GM23338 (cell line): ENCODE data around the gene WNT2B. TPM values are rescaled to one million over a fixed set of nuclear protein-coding genes. Genes with fewer than 3 reads are reported as not detected.

ENCODE experiments used
- ATAC-seq: fragments of 200-7000 bp; cut with Tn5 transposase; 3 replicates; pipeline ENCODE4 v1.9.1; 2020
- DNase-seq: peaks from one replicate; pipeline ENCODE4 v3.0.0-alpha.2; 2015; ENCODE audit warnings: low spot score
- H2AFZ ChIP-seq: fragments of 200-600 bp; sonication (generic); 2 replicates; pipeline ENCODE4 v1.8.0; 2016; ENCODE audit warnings: antibody characterized with exemption, mild to moderate bottlenecking, moderate library complexity
- H3F3A ChIP-seq: fragments of 200-600 bp; sonication (generic); replicated peaks from 2 replicates; pipeline ENCODE4 v1.8.0; 2017; ENCODE audit warnings: antibody characterized with exemption, mixed run types, low read depth
- H3K27ac ChIP-seq: fragments of 200-600 bp; sonication (generic); 2 replicates; pipeline ENCODE4 v1.6.1; 2016; ENCODE audit warnings: low read depth
- H3K27me3 ChIP-seq: fragments of 200-600 bp; sonication (generic); 2 replicates; pipeline ENCODE4 v1.8.0; 2016; ENCODE audit warnings: mild to moderate bottlenecking, mixed run types, moderate library complexity; ENCODE audit not compliant: insufficient read depth
- H3K36me3 ChIP-seq: fragments of 200-600 bp; sonication (generic); 2 replicates; pipeline ENCODE4 v1.8.0; 2016; ENCODE audit warnings: mild to moderate bottlenecking; ENCODE audit not compliant: insufficient read depth
- H3K4me1 ChIP-seq: fragments of 200-600 bp; sonication (generic); 2 replicates; pipeline ENCODE4 v1.8.0; 2016; ENCODE audit warnings: mild to moderate bottlenecking, moderate library complexity; ENCODE audit not compliant: insufficient read depth
- H3K4me2 ChIP-seq: fragments of 200-600 bp; sonication (generic); 2 replicates; pipeline ENCODE4 v1.7.1; 2017; ENCODE audit warnings: mixed run types
- H3K4me3 ChIP-seq: fragments of 200-600 bp; sonication (generic); 2 replicates; pipeline ENCODE4 v1.6.1; 2016; ENCODE audit warnings: mixed run types
- H3K79me2 ChIP-seq: fragments of 200-600 bp; sonication (generic); replicated peaks from 2 replicates; pipeline ENCODE4 v1.8.0; 2017; ENCODE audit warnings: mild to moderate bottlenecking; ENCODE audit not compliant: insufficient read depth
- H3K9me2 ChIP-seq: fragments of 200-600 bp; sonication (generic); 2 replicates; pipeline ENCODE4 v1.8.0; 2017; ENCODE audit not compliant: insufficient read depth
- H4K20me1 ChIP-seq: fragments of 200-600 bp; sonication (generic); replicated peaks from 2 replicates; pipeline ENCODE4 v1.8.0; 2017; ENCODE audit warnings: mild to moderate bottlenecking; ENCODE audit not compliant: insufficient read depth
- H3K27ac Mint-ChIP-seq: 2 replicates; pipeline ENCODE4 v1.8.0; 2020; ENCODE audit warnings: inconsistent platforms, mild to moderate bottlenecking, moderate library complexity, mixed read lengths
- H3K27me3 Mint-ChIP-seq: 3 replicates; pipeline ENCODE4 v1.8.0; 2022; ENCODE audit warnings: low read depth, mild to moderate bottlenecking, moderate library complexity, mixed read lengths, inconsistent platforms; ENCODE audit not compliant: insufficient read depth, poor library complexity
- H3K36me3 Mint-ChIP-seq: 3 replicates; pipeline ENCODE4 v1.8.0; 2021; ENCODE audit warnings: low read depth, mild to moderate bottlenecking, inconsistent platforms, moderate library complexity, mixed read lengths
- H3K4me1 Mint-ChIP-seq: 3 replicates; pipeline ENCODE4 v1.8.0; 2020; ENCODE audit warnings: mild to moderate bottlenecking, inconsistent platforms, mixed read lengths
- H3K4me3 Mint-ChIP-seq: 3 replicates; pipeline ENCODE4 v1.8.0; 2021; ENCODE audit warnings: moderate library complexity, mild to moderate bottlenecking, inconsistent platforms, mixed read lengths
- H3K9me3 Mint-ChIP-seq: 3 replicates; pipeline ENCODE4 v1.8.0; 2020; ENCODE audit warnings: moderate library complexity, mild to moderate bottlenecking, inconsistent platforms, mixed read lengths
- CREB1 ChIP-seq: fragments of 250-450 bp; sonication (Bioruptor Pico); IDR thresholded peaks from 2 replicates; pipeline ENCODE4 v1.5.0; 2020; ENCODE audit warnings: low read depth, mild to moderate bottlenecking, moderate library complexity
- CTCF ChIP-seq, 2 experiments: fragments of 200-600 bp in 1 of 2; sonication (generic) in 1 of 2; conservative IDR thresholded peaks; 2 replicates each; pipeline versions ENCODE4 v1.5.1 to v1.6.1; 2016 to 2017; ENCODE audit warnings: antibody characterized with exemption in 2 of 2, low read depth in 2 of 2, mild to moderate bottlenecking in 2 of 2, moderate library complexity in 1 of 2
- EZH2 ChIP-seq: fragments of 200-600 bp; sonication (generic); IDR thresholded peaks from one replicate; pipeline ENCODE4 v1.8.0; 2017; ENCODE audit warnings: antibody characterized with exemption, mild to moderate bottlenecking, low read depth; ENCODE audit not compliant: unreplicated experiment
- POLR2AphosphoS5 ChIP-seq: IDR thresholded peaks from 2 replicates; pipeline ENCODE4 v1.6.1; 2016; ENCODE audit warnings: antibody characterized with exemption, low read depth
- ZNF114 ChIP-seq: fragments of 250-450 bp; sonication (Bioruptor Pico); IDR thresholded peaks from 2 replicates; pipeline ENCODE4 v1.5.0; 2020; ENCODE audit warnings: mild to moderate bottlenecking, moderate library complexity
- polyA plus RNA-seq: library from polyadenylated mRNA; unstranded; fragments of >200 nt; fragmentation: Nextera tagmentation; extraction: Ambion mirVana; gene quantifications from 2 replicates; pipeline ENCODE4 v1.2.1, GENCODE V29; 2016
- total RNA-seq: library from RNA; depleted of rRNA; stranded (reverse); fragments of >200 nt; shearing (Covaris generic); gene quantifications from 2 replicates; pipeline ENCODE4 v1.2.3, GENCODE V29; 2014

The WNT2B gene
- total and polyA plus RNA-seq, 2 experiments from 2014 or later = 0.50 to 0.90 TPM

GRCh38 chr1:112510340-112510739, 1.6 kb downstream of the WNT2B start:
- Histone ChIP-seq H3F3A (peaks cover 7% of the 10 kb centered on the region; the same call in 1 of the 2 replicates), H3K4me2 (peak overlapping the region; percentile 99), H3K27ac (no peak overlapping the region), H3K9me2 (no peaks in the 10 kb centered on the region), H3K36me3 (no peaks in the 10 kb centered on the region), H2AFZ (peak overlapping the region; percentile 100), H3K27me3 (peaks cover 78% of the 10 kb centered on the region), H4K20me1 (peaks cover 10% of the 10 kb centered on the region; the same call in 1 of the 2 replicates), H3K79me2 (no peaks in the 10 kb centered on the region), H3K4me1 (peaks cover 36% of the 10 kb centered on the region), H3K4me3 (peak overlapping the region; percentile 92)
- no peak for ATAC-seq
- H3K4me3 Mint-ChIP-seq = peak overlapping the region; percentile 76
- H3K4me1 Mint-ChIP-seq = peaks cover 29% of the 10 kb centered on the region
- TF ChIP-seq CTCF (conservative IDR thresholded peaks at IDR 0.05; ENCODE audit: low read depth in 2 of 2) (no peak), EZH2 (peak; percentile 29)
- H3K27ac Mint-ChIP-seq = no peak overlapping the region
- no peaks in the 10 kb centered on the region for H3K36me3 Mint-ChIP-seq
- no peaks in the 10 kb centered on the region; the same call in 2 of the 3 replicates for H3K9me3 Mint-ChIP-seq
- peaks cover 45% of the 10 kb centered on the region for H3K27me3 Mint-ChIP-seq
- DNase-seq = peak; percentile 54

GRCh38 chr1:112511897-112512296, 3.1 kb downstream of the WNT2B start:
- no peak for ATAC-seq
- no peak for TF ChIP-seq POLR2AphosphoS5
- TF ChIP-seq CREB1 (CRISPR knock-in tag) = no peak
- no peak for TF ChIP-seq CTCF (conservative IDR thresholded peaks at IDR 0.05; ENCODE audit: low read depth in 2 of 2)
- no peak for TF ChIP-seq ZNF114 (CRISPR knock-in tag)
- H3K27ac ChIP-seq = no peak overlapping the region
- H3K9me3 Mint-ChIP-seq = no peaks in the 10 kb centered on the region; the same call in 2 of the 3 replicates
- peak overlapping the region; percentile 29; the same call in 1 of the 2 replicates for H3K4me2 ChIP-seq
- peaks cover 63% of the 10 kb centered on the region for H3K27me3 ChIP-seq
- H3K4me3 Mint-ChIP-seq = no peak overlapping the region
- no peaks in the 10 kb centered on the region for H3K36me3 ChIP-seq
- no peaks in the 10 kb centered on the region for H3K79me2 ChIP-seq
- H3K27ac Mint-ChIP-seq = no peak overlapping the region
- peaks cover 7% of the 10 kb centered on the region; the same call in 1 of the 2 replicates for H3F3A ChIP-seq
- H3K27me3 Mint-ChIP-seq = peaks cover 38% of the 10 kb centered on the region
- peaks cover 32% of the 10 kb centered on the region for H3K4me1 Mint-ChIP-seq
- H3K4me1 ChIP-seq = peaks cover 33% of the 10 kb centered on the region
- DNase-seq = no peak
- no peaks in the 10 kb centered on the region for H3K9me2 ChIP-seq
- no peak overlapping the region for H2AFZ ChIP-seq
- peaks cover 9% of the 10 kb centered on the region; the same call in 1 of the 2 replicates for H4K20me1 ChIP-seq
- H3K4me3 ChIP-seq = no peak overlapping the region
- H3K36me3 Mint-ChIP-seq = no peaks in the 10 kb centered on the region
